Activated CD8-positive, alpha-beta memory T cell treated with anti-CD3 and anti-CD28 coated beads for 4 hours (primary cell): ENCODE data around the gene CLCNKB.
"Not testable (repeated sequence)": the region's sequence is repeated elsewhere in the genome, so short reads cannot be mapped to it uniquely, and the experiment has no call there.

Experiments used
- DNase-seq, 2 donors: peaks; one replicate each; pipeline ENCODE4 v3.0.0-alpha.2; 2020; ENCODE audit warnings: low read depth in 2 of 2

Gene CLCNKB

GRCh38 chr1:16032388-16033102 lies 11.0 kb upstream of the CLCNKB start:
- no peak for DNase-seq

- DNase-seq = not testable (repeated sequence)
Observed at GRCh38 chr1:16033103-16033632, 10.4 kb upstream of the CLCNKB start.

GRCh38 chr1:16036461-16036860 lies 7.1 kb upstream of the CLCNKB start:
- not testable (repeated sequence) for DNase-seq

GRCh38 chr1:16038620-16038912 lies 5.0 kb upstream of the CLCNKB start:
- no peak for DNase-seq

- not testable (repeated sequence) for DNase-seq
Observed at GRCh38 chr1:16039871-16040270, 3.7 kb upstream of the CLCNKB start.

GRCh38 chr1:16041200-16041599 lies 2.4 kb upstream of the CLCNKB start:
- no peak for DNase-seq

GRCh38 chr1:16042096-16042495 lies 1.5 kb upstream of the CLCNKB start:
- no peak for DNase-seq

GRCh38 chr1:16042654-16043053 lies 928 bp upstream of the CLCNKB start:
- DNase-seq = not testable (repeated sequence)

GRCh38 chr1:16043950-16044349 lies 368 bp downstream of the CLCNKB start:
- DNase-seq = no peak

- DNase-seq = no peak
Observed at GRCh38 chr1:16046842-16047241, 3.3 kb downstream of the CLCNKB start.

- DNase-seq = no peak
Observed at GRCh38 chr1:16047791-16048475, 4.4 kb downstream of the CLCNKB start.

GRCh38 chr1:16048573-16049189 lies 5.1 kb downstream of the CLCNKB start:
- no peak for DNase-seq

GRCh38 chr1:16050328-16050727 lies 6.7 kb downstream of the CLCNKB start:
- no peak for DNase-seq

- DNase-seq = no peak
Observed at GRCh38 chr1:16051039-16051438, 7.5 kb downstream of the CLCNKB start.

- not testable (repeated sequence) for DNase-seq
Observed at GRCh38 chr1:16051949-16052348, 8.4 kb downstream of the CLCNKB start.

- DNase-seq = no peak
Observed at GRCh38 chr1:16053781-16054502, 10.4 kb downstream of the CLCNKB start.

- DNase-seq = no peak
Observed at GRCh38 chr1:16054598-16055540, 11.3 kb downstream of the CLCNKB start.

GRCh38 chr1:16055613-16056520 lies 12.3 kb downstream of the CLCNKB start:
- peak; percentile 70 to 76 for DNase-seq

- not testable (repeated sequence) for DNase-seq
Observed at GRCh38 chr1:16056521-16056912, 12.9 kb downstream of the CLCNKB start.

- not testable (repeated sequence) for DNase-seq
Observed at GRCh38 chr1:16057314-16057915, 13.8 kb downstream of the CLCNKB start.
